GM12891 (cell line): ENCODE results near the gene SAMD5.

Experiments used
- PAX5 ChIP-seq: IDR thresholded peaks from 2 replicates; pipeline ENCODE4 v1.6.1; 2011; ENCODE audit warnings: low read length, moderate library complexity, mild to moderate bottlenecking; ENCODE audit not compliant: insufficient read depth, severe bottlenecking
- POLR2A ChIP-seq: IDR thresholded peaks from 2 replicates; pipeline ENCODE4 v1.6.1; 2011; ENCODE audit warnings: low read depth, low read length, control low read depth
- POLR2AphosphoS5 ChIP-seq: IDR thresholded peaks from 2 replicates; pipeline ENCODE4 v1.6.1; 2011; ENCODE audit warnings: low read depth, low read length, control low read depth
- SPI1 ChIP-seq: IDR thresholded peaks from 2 replicates; pipeline ENCODE4 v1.6.1; 2011; ENCODE audit warnings: low read depth, low read length, control low read depth
- TAF1 ChIP-seq: IDR thresholded peaks from 2 replicates; pipeline ENCODE4 v1.6.1; 2011; ENCODE audit warnings: low read depth, low read length, control low read depth

GRCh38 chr6:147509891-147510290, 1.4 kb downstream of the SAMD5 start:
- TF ChIP-seq POLR2A (no peak), POLR2AphosphoS5 (no peak), SPI1 (no peak), PAX5 (no peak), TAF1 (no peak)
